Measurements from ENCODE around the gene GDE1. TPM values are rescaled to one million over a fixed set of nuclear protein-coding genes. Genes with fewer than 3 reads are reported as not detected.

Gene GDE1
- polyA plus RNA-seq, 1 donor (not counting 4 experiments of a cell fraction or from before 2014, with no cell fraction given) = 52.9 TPM

DNA sequence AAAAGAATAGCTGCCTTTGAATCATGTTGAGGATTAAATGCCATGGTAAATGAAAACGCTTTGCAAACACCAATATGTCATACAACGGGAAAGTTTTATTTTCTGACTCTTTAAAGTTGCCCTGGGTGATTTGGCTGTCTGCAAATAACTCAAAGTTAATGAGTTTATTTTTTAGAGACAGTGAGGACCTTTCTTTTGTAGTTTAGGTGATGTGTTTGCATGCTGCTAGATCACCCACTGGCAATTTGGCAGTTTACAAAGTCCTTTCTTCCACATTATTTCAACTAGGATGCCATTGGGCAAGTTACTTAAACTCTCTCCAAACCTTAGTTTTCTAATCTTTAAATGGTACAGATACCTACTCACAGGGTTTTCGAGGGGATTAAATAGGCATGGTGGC, 37.8 kb downstream of the GDE1 start:
- Histone ChIP-seq H3K9me3 (ENCODE audit: control insufficient read depth, low read depth, low read length) (no peaks in the 10 kb centered on the region), H3K9me1 (ENCODE audit: control insufficient read depth, extremely low read depth, insufficient read depth, low read length) (no peaks in the 10 kb centered on the region), H3K36me3 (ENCODE audit: control insufficient read depth in 2 of 2, extremely low read depth in 1 of 2, insufficient read depth in 2 of 2, low read length in 2 of 2) (no peaks in the 10 kb centered on the region), H3K4me3 (ENCODE audit: control insufficient read depth in 2 of 3, extremely low read depth in 1 of 3, insufficient read depth in 2 of 3, low read depth in 1 of 3, low read length in 3 of 3) (no peak overlapping the region), H4K20me1 (ENCODE audit: control insufficient read depth, extremely low read depth, insufficient read depth, low read length) (no peaks in the 10 kb centered on the region), H2AFZ (ENCODE audit: control insufficient read depth, low read length) (no peak overlapping the region), H3K9ac (ENCODE audit: control insufficient read depth, extremely low read depth, insufficient read depth, low read length) (no peak overlapping the region), H3K4me2 (ENCODE audit: control insufficient read depth, extremely low read depth, insufficient read depth, low read depth, low read length) (no peak overlapping the region), H3K79me2 (ENCODE audit: control insufficient read depth, insufficient read depth, low read length) (no peaks in the 10 kb centered on the region), H3K4me1 (ENCODE audit: control insufficient read depth, extremely low read depth, insufficient read depth, low read length) (no peaks in the 10 kb centered on the region), H3K27me3 (ENCODE audit: control insufficient read depth, extremely low read depth, insufficient read depth, low read length) (no peaks in the 10 kb centered on the region), H3K27ac (ENCODE audit: control insufficient read depth, insufficient read depth, low read length) (no peak overlapping the region)
- dilution Hi-C loops (cut with MboI; ENCODE audit: extremely low pct_ligation_motif_present, low sequenced_read_pairs) = no loop called here
- no peak for TF ChIP-seq EZH2 (IDR thresholded peaks at IDR 0.05; ENCODE audit: low read length)
- TF ChIP-seq, protein P1, sequence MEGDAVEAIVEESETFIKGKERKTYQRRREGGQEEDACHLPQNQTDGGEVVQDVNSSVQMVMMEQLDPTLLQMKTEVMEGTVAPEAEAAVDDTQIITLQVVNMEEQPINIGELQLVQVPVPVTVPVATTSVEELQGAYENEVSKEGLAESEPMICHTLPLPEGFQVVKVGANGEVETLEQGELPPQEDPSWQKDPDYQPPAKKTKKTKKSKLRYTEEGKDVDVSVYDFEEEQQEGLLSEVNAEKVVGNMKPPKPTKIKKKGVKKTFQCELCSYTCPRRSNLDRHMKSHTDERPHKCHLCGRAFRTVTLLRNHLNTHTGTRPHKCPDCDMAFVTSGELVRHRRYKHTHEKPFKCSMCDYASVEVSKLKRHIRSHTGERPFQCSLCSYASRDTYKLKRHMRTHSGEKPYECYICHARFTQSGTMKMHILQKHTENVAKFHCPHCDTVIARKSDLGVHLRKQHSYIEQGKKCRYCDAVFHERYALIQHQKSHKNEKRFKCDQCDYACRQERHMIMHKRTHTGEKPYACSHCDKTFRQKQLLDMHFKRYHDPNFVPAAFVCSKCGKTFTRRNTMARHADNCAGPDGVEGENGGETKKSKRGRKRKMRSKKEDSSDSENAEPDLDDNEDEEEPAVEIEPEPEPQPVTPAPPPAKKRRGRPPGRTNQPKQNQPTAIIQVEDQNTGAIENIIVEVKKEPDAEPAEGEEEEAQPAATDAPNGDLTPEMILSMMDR (optimal IDR thresholded peaks at IDR 0.05 in 1 of 3, IDR thresholded peaks at IDR 0.05 in 1 of 3, conservative IDR thresholded peaks at IDR 0.05 in 1 of 3; ENCODE audit: extremely low read depth in 1 of 3, insufficient read depth in 2 of 3, low read length in 3 of 3) = no peak
- no peak for DNase-seq (ENCODE audit: low read depth, low spot score)
- FAIRE-seq = no peak

DNA sequence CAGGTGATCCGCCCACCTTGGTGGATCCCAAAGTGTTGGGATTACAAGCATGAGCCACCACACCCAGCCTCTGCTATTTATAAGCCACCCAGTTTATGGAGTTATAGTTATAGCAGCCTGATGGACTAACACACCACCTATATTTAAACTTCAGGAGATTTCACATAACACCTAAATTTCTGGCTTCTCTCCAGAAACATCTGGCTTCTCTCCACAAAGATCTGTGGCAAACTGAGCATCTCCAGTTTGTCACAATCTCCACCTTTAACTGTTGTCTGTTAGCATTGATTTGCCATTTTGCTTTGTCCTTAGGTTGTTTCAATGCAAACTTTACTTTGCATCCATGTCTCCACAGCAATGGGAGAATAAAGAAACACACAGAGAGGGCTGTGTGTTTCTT, 39.6 kb downstream of the GDE1 start:
- Histone ChIP-seq H3K9ac (ENCODE audit: control insufficient read depth, extremely low read depth, insufficient read depth, low read length) (no peak overlapping the region), H3K79me2 (ENCODE audit: control insufficient read depth, insufficient read depth, low read length) (no peaks in the 10 kb centered on the region), H3K36me3 (ENCODE audit: control insufficient read depth in 2 of 2, extremely low read depth in 1 of 2, insufficient read depth in 2 of 2, low read length in 2 of 2) (no peaks in the 10 kb centered on the region), H3K4me3 (ENCODE audit: control insufficient read depth in 2 of 3, extremely low read depth in 1 of 3, insufficient read depth in 2 of 3, low read depth in 1 of 3, low read length in 3 of 3) (no peak overlapping the region), H3K9me1 (ENCODE audit: control insufficient read depth, extremely low read depth, insufficient read depth, low read length) (no peaks in the 10 kb centered on the region), H3K4me1 (ENCODE audit: control insufficient read depth, extremely low read depth, insufficient read depth, low read length) (no peaks in the 10 kb centered on the region), H3K4me2 (ENCODE audit: control insufficient read depth, extremely low read depth, insufficient read depth, low read depth, low read length) (no peak overlapping the region), H2AFZ (ENCODE audit: control insufficient read depth, low read length) (no peak overlapping the region), H3K9me3 (ENCODE audit: control insufficient read depth, low read depth, low read length) (no peaks in the 10 kb centered on the region), H3K27ac (ENCODE audit: control insufficient read depth, insufficient read depth, low read length) (no peak overlapping the region), H3K27me3 (ENCODE audit: control insufficient read depth, extremely low read depth, insufficient read depth, low read length) (no peaks in the 10 kb centered on the region), H4K20me1 (ENCODE audit: control insufficient read depth, extremely low read depth, insufficient read depth, low read length) (no peaks in the 10 kb centered on the region)
- no peak for TF ChIP-seq EZH2 (IDR thresholded peaks at IDR 0.05; ENCODE audit: low read length)
- TF ChIP-seq, protein P1 (optimal IDR thresholded peaks at IDR 0.05 in 1 of 3, IDR thresholded peaks at IDR 0.05 in 1 of 3, conservative IDR thresholded peaks at IDR 0.05 in 1 of 3; ENCODE audit: extremely low read depth in 1 of 3, insufficient read depth in 2 of 3, low read length in 3 of 3) = no peak
- FAIRE-seq (no peak), DNase-seq (ENCODE audit: low read depth, low spot score) (no peak)
- dilution Hi-C loops (cut with MboI; ENCODE audit: extremely low pct_ligation_motif_present, low sequenced_read_pairs) = no loop called here

Measured in keratinocyte (primary cell).